Tibial artery (tissue), 4 donors: Measurements from ENCODE around the gene HIVEP1.

Experiments
- DNase-seq, 2 donors: peaks; one replicate each; pipeline ENCODE4 v3.0.0-alpha.2; 2019
- H3K27ac ChIP-seq, 2 donors: fragments of 200-600 bp; sonication (generic) in 1 of 2; 1 replicate in 1 of 2; 2 replicates in 1 of 2; pipeline ENCODE4 v1.5.1; 2018 to 2019; ENCODE audit warnings: mild to moderate bottlenecking in 1 of 2
- H3K27me3 ChIP-seq, 2 donors: fragments of 200-600 bp; sonication (generic) in 1 of 2; one replicate each; pipeline versions ENCODE4 v1.5.1 to v1.6.0; 2016 to 2019
- H3K36me3 ChIP-seq, 3 donors: fragments of 200-600 bp; sonication (generic) in 2 of 3; one replicate each; pipeline ENCODE4 v1.5.1; 2016 to 2019; ENCODE audit warnings: mild to moderate bottlenecking in 2 of 3
- H3K4me1 ChIP-seq, 4 donors: fragments of 200-600 bp; sonication (generic) in 2 of 4; 1 replicate in 3 of 4; 2 replicates in 1 of 4; pipeline ENCODE4 v1.5.1; 2016 to 2019
- H3K4me3 ChIP-seq, 2 donors: fragments of 200-600 bp; sonication (generic) in 1 of 2; 1 replicate in 1 of 2; 2 replicates in 1 of 2; pipeline ENCODE4 v1.5.1; 2018 to 2019; ENCODE audit warnings: mild to moderate bottlenecking in 2 of 2
- H3K9me3 ChIP-seq, 3 donors: fragments of 200-600 bp; sonication (generic) in 1 of 3; one replicate each; pipeline ENCODE4 v1.5.1; 2016 to 2019
- intact Hi-C: fragments of 100-400 bp; cut with DNase I; formaldehyde crosslinking; loops from one replicate; pipeline ENCODE4 v1.15.0; 2023; ENCODE audit warnings: low total_unique reads
- TF ChIP-seq, protein P1 (sequence below), 2 experiments: fragments of 200-600 bp in 1 of 2; fragments of 450-650 bp in 1 of 2; IDR thresholded peaks; one replicate each; pipeline ENCODE4 v1.5.1; 2017 to 2019; ENCODE audit warnings: antibody characterized with exemption in 2 of 2, mild to moderate bottlenecking in 1 of 2, moderate library complexity in 1 of 2

HIVEP1 gene

DNA sequence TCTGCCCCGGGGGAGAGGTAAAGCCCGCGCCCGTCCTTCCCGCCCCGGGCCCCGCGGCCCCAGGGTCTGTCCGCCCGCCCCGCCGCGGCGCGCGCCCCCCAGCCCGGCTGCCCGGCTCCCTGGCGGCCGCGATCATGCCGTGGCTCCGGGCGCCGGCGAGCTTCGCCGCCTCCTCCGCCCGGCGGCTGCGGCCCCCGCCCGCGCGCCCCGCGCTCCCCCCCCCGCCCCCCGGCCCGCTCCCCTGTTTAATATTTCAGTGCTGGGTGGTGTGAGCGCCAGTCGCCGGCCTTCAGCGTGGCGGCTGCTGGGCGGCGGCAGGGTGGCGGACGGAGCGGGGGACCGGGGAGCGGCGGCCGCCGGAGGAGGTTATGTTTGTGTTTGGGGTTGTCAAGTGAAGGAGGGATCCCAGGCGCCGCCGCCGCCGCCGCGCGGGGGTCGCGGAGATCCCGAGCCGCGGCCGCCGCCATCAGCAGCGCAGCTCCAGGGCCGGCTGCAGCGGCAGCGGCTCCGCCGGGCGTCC lies at the start of gene HIVEP1:
Gene HIVEP1 (plus strand): TSS at position 275 of the 520 bp plus-strand sequence. CDS start 3,317 bp downstream, outside the sequence.
- Histone ChIP-seq H3K4me1 (peaks cover 0 to 29% (median 14%) of the 10 kb centered on the region in 4 donors), H3K9me3 (no peaks in the 10 kb centered on the region), H3K36me3 (peaks cover 0 to 8% (median 1%) of the 10 kb centered on the region in 3 donors), H3K27me3 (no peaks in the 10 kb centered on the region), H3K27ac (peak within 1 kb of the TSS; percentile 92 to 94), H3K4me3 (peak within 1 kb of the TSS; percentile 88 to 91)
- intact Hi-C loops = loop anchor here (5.0 to 10.0 kb wide), 2 partner anchors 240 to 307 kb away; no protein-coding TSS in a partner anchor
- TF ChIP-seq, protein P1, sequence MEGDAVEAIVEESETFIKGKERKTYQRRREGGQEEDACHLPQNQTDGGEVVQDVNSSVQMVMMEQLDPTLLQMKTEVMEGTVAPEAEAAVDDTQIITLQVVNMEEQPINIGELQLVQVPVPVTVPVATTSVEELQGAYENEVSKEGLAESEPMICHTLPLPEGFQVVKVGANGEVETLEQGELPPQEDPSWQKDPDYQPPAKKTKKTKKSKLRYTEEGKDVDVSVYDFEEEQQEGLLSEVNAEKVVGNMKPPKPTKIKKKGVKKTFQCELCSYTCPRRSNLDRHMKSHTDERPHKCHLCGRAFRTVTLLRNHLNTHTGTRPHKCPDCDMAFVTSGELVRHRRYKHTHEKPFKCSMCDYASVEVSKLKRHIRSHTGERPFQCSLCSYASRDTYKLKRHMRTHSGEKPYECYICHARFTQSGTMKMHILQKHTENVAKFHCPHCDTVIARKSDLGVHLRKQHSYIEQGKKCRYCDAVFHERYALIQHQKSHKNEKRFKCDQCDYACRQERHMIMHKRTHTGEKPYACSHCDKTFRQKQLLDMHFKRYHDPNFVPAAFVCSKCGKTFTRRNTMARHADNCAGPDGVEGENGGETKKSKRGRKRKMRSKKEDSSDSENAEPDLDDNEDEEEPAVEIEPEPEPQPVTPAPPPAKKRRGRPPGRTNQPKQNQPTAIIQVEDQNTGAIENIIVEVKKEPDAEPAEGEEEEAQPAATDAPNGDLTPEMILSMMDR (IDR thresholded peaks at IDR 0.05) = no peak
- DNase-seq = no peak

DNA sequence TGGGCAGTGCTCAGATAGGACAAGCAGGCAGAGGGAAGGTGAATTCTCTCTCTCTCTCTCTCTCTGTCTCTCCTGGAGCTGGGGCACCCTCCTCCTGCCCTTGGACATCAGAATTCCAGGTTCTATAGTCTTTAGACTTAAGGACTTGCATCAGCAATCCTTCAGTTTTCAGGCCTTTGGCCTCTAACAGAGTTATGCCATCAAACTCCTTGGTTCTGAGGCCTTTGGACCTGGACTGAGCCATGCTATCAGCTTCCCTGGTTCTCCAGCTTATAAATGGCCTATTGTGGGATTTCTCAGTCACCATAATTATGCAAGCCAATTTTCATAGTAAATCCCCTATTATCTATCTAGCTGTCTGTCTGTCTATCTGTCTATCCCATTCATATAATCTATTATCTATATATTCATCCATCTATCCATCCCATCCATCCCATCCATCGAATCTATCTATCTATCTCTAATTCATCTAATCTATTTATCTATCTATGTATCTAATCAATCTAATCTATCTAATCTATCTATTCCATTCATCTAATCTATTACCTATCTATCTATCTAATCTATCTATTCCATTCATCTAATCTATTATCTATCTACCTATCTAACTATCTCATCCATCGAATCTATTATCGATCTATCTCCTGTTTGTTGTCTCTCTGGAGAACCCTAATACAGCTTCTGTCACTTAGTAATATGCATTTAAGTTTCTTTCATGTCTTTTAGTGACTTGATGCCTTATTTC lies 48.2 kb upstream of the HIVEP1 start:
- Histone ChIP-seq H3K27me3 (no peaks in the 10 kb centered on the region), H3K36me3 (no peaks in the 10 kb centered on the region), H3K4me1 (peaks cover 0 to 11% (median 2%) of the 10 kb centered on the region in 4 donors), H3K4me3 (no peak overlapping the region), H3K9me3 (no peaks in the 10 kb centered on the region), H3K27ac (no peak overlapping the region)
- intact Hi-C loops = no loop called here
- TF ChIP-seq, protein P1 (IDR thresholded peaks at IDR 0.05) = no peak
- DNase-seq = no peak

DNA sequence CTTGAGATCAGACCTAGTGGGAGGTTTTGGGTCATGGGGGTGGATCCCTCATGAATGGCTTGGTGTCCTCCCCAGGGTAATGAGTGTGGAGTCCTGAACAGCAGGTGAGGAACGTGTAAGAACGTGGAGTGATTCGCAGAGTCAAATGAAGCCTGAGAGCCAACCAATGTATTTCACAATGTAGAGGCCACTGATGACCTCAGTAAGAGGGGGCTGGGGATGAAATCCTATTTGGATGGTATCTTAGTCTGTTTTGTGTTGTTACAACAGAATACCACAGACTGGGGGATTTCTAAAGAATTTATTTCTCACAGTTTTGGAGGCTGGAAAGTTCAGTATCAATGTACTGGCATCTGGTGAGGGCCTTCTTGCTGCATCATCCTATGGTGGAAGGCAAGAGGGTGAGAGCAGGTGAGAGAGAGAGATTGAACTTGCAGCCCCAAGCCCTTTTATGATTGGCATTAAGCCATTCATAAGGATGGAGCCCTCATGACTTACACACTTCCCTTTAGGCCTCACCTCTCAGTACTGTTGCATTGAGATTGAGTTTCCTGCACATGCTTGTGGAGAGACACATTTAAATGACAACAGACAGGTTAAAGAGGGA lies 47.3 kb upstream of the HIVEP1 start:
- no peak for DNase-seq
- Histone ChIP-seq H3K36me3 (no peaks in the 10 kb centered on the region), H3K4me3 (no peak overlapping the region), H3K4me1 (peaks cover 0 to 15% (median 6%) of the 10 kb centered on the region in 4 donors), H3K9me3 (no peaks in the 10 kb centered on the region), H3K27me3 (no peaks in the 10 kb centered on the region), H3K27ac (no peak overlapping the region)
- intact Hi-C loops = no loop called here
- TF ChIP-seq, protein P1 (IDR thresholded peaks at IDR 0.05) = no peak

DNA sequence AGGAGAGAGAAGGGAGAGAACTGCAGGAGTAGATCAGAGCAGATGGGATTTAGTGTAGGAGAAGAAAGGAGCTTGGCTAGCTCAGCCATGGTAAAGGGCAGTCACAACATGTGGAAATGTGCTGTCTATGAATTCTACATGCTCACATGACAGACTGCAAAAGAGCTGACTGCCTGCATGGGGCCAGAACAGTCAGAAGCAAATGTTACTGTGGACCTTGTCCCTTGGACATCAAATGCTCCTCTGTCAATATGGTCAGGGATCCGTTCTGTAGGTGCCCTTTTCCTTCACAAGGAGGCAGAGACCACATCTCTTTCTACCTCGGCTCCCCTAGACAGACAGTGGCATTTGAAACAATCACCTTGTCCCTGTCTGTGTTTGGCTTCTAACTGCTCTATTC lies 46.6 kb upstream of the HIVEP1 start:
- TF ChIP-seq, protein P1 (IDR thresholded peaks at IDR 0.05) = no peak
- intact Hi-C loops = no loop called here
- Histone ChIP-seq H3K27ac (peak overlapping the region; percentile 10 to 18), H3K27me3 (no peaks in the 10 kb centered on the region), H3K36me3 (no peaks in the 10 kb centered on the region), H3K4me1 (peaks cover 0 to 15% (median 6%) of the 10 kb centered on the region in 4 donors), H3K9me3 (no peaks in the 10 kb centered on the region), H3K4me3 (no peak overlapping the region)
- DNase-seq = no peak

DNA sequence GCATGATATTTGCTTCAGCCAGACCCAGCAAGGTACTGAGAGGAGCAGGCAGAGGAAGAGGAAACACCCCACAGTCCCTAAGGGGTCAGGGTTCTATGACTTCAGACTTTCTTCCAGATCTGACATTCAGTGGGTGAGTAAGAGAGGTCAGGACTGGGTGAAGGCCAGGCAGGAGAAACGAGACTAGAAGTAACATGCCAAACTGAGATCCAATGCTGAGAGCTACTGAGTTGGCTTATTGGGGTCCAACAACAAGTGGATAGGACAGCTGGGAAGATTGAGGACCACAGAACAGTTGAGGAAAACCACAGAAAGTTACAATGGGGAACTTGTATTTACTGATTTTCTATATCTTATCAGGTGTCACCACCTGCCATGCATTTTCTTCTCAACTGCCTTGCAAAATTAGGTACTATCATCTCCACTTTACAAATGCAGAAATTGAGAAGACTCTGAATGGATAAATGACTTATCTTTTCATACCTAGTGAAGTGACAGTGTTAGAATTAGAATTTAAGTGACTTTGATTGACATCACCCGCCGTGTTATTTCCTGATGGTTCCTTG lies 43.8 kb upstream of the HIVEP1 start:
- Histone ChIP-seq H3K27ac (no peak overlapping the region), H3K4me3 (no peak overlapping the region), H3K4me1 (peaks cover 0 to 15% (median 7%) of the 10 kb centered on the region in 4 donors), H3K9me3 (no peaks in the 10 kb centered on the region), H3K27me3 (no peaks in the 10 kb centered on the region), H3K36me3 (no peaks in the 10 kb centered on the region)
- DNase-seq = no peak
- TF ChIP-seq, protein P1 (IDR thresholded peaks at IDR 0.05) = no peak
- intact Hi-C loops = no loop called here
